HEK293 (cell line): ENCODE data around the gene CTNNA2.

Experiments
- ATF2 ChIP-seq: fragments of 450-650 bp; formaldehyde crosslinking; IDR thresholded peaks from 2 replicates; pipeline ENCODE4 v1.5.1; 2016; ENCODE audit warnings: missing biosample characterization, missing genetic modification characterization, low read depth
- CTCF ChIP-seq: fragments of 450-650 bp; formaldehyde crosslinking; IDR thresholded peaks from 2 replicates; pipeline ENCODE4 v1.5.1; 2016; ENCODE audit warnings: missing biosample characterization, missing genetic modification characterization
- ZBTB6 ChIP-seq: fragments of 450-650 bp; formaldehyde crosslinking; IDR thresholded peaks from 2 replicates; pipeline ENCODE4 v1.5.1; 2017; ENCODE audit warnings: missing biosample characterization, missing genetic modification characterization
- ZNF10 ChIP-seq: fragments of 450-650 bp; formaldehyde crosslinking; IDR thresholded peaks from 2 replicates; pipeline ENCODE4 v1.5.1; 2017; ENCODE audit warnings: missing biosample characterization, missing genetic modification characterization
- ZNF148 ChIP-seq: fragments of 450-650 bp; formaldehyde crosslinking; IDR thresholded peaks from 2 replicates; pipeline ENCODE4 v1.5.0; 2017; ENCODE audit warnings: missing biosample characterization, missing genetic modification characterization, borderline replicate concordance
- ZNF202 ChIP-seq: fragments of 450-650 bp; formaldehyde crosslinking; IDR thresholded peaks from 2 replicates; pipeline ENCODE4 v1.5.1; 2016; ENCODE audit warnings: missing biosample characterization, missing genetic modification characterization, borderline replicate concordance
- ZNF274 ChIP-seq, 2 experiments: fragments of 200-500 bp in 1 of 2; fragments of 450-650 bp in 1 of 2; sonication (Bioruptor generic) in 1 of 2; formaldehyde crosslinking in 1 of 2; IDR thresholded peaks; 2 replicates each; pipeline versions ENCODE4 v1.5.1 to v1.6.1; 2014 to 2016; ENCODE audit warnings: borderline replicate concordance in 1 of 2, inconsistent platforms in 1 of 2, low read length in 1 of 2, missing biosample characterization in 1 of 2, missing genetic modification characterization in 1 of 2
- ZNF292 ChIP-seq: fragments of 450-650 bp; formaldehyde crosslinking; IDR thresholded peaks from 2 replicates; pipeline ENCODE4 v1.5.1; 2016; ENCODE audit warnings: low read depth, missing biosample characterization, missing genetic modification characterization, borderline replicate concordance
- ZNF449 ChIP-seq: fragments of 450-650 bp; formaldehyde crosslinking; IDR thresholded peaks from 2 replicates; pipeline ENCODE4 v1.5.1; 2017; ENCODE audit warnings: missing biosample characterization, mild to moderate bottlenecking, missing genetic modification characterization, moderate library complexity
- ZNF544 ChIP-seq: fragments of 450-650 bp; formaldehyde crosslinking; IDR thresholded peaks from 2 replicates; pipeline ENCODE4 v1.5.0; 2017; ENCODE audit warnings: missing biosample characterization, missing genetic modification characterization
- ZNF629 ChIP-seq: fragments of 450-650 bp; formaldehyde crosslinking; IDR thresholded peaks from 2 replicates; pipeline ENCODE4 v1.5.1; 2017; ENCODE audit warnings: missing biosample characterization, missing genetic modification characterization
- ZNF658 ChIP-seq: fragments of 450-650 bp; formaldehyde crosslinking; IDR thresholded peaks from 2 replicates; pipeline ENCODE4; 2016; ENCODE audit warnings: missing biosample characterization, missing genetic modification characterization
- ZNF747 ChIP-seq: fragments of 450-650 bp; formaldehyde crosslinking; IDR thresholded peaks from 2 replicates; pipeline ENCODE4 v1.5.1; 2016; ENCODE audit warnings: missing biosample characterization, missing genetic modification characterization
- ZNF837 ChIP-seq: fragments of 450-650 bp; formaldehyde crosslinking; IDR thresholded peaks from 2 replicates; pipeline ENCODE4 v1.5.1; 2016; ENCODE audit warnings: missing biosample characterization, missing genetic modification characterization

GRCh38 chr2:80510716-80511115 lies 997.9 kb downstream of the CTNNA2 start:
- TF ChIP-seq ZNF658 (tag by site-specific recombination): no peak
- no peak for TF ChIP-seq ZNF449 (tag by site-specific recombination)
- no peak for TF ChIP-seq ZNF10 (tag by site-specific recombination)
- no peak for TF ChIP-seq ZNF202 (tag by site-specific recombination)
- TF ChIP-seq ZNF837 (tag by site-specific recombination): no peak
- no peak for TF ChIP-seq ATF2 (tag by site-specific recombination)
- TF ChIP-seq CTCF (tag by site-specific recombination): no peak
- no peak for TF ChIP-seq ZNF292
- TF ChIP-seq ZNF629 (tag by site-specific recombination): no peak
- TF ChIP-seq ZNF747: no peak
- no peak for TF ChIP-seq ZNF148 (tag by site-specific recombination)
- no peak for TF ChIP-seq ZBTB6 (tag by site-specific recombination)
- TF ChIP-seq ZNF544 (tag by site-specific recombination): no peak
- no peak for TF ChIP-seq ZNF274 (IDR thresholded peaks at IDR 0.05; ENCODE audit: low read length)
- TF ChIP-seq ZNF274 (tag by site-specific recombination; IDR thresholded peaks at IDR 0.05; ENCODE audit: borderline replicate concordance): no peak
